NCI-H1436 treated with DMSO at 0.1 percent for 48 hours (cell line): Measurements from ENCODE around the gene ALPP.
"Not testable (repeated sequence)": the region's sequence is repeated elsewhere in the genome, so short reads cannot be mapped to it uniquely, and the experiment has no call there.

Source experiments
- DNase-seq: peaks from one replicate; lab custom pipeline; 2025; lab: John Stamatoyannopoulos, UW

The ALPP gene

GRCh38 chr2:232406556-232407310 is 28.2 kb downstream of the ALPP start, which contains the start of gene ALPG:
Gene ALPG (plus strand): TSS chr2:232406844. CDS start chr2:232406895, 51 bp downstream.
- DNase-seq, result no peak

GRCh38 chr2:232407428-232408150 is 29.0 kb downstream of the ALPP start:
- DNase-seq, result not testable (repeated sequence)

- not testable (repeated sequence) for DNase-seq
These were observed 29.7 kb downstream of the ALPP start for GRCh38 chr2:232408269-232408668.

- DNase-seq, result not testable (repeated sequence)
These were observed 31.1 kb downstream of the ALPP start for GRCh38 chr2:232409617-232410016.

- DNase-seq, result no peak
These were observed 31.8 kb downstream of the ALPP start for GRCh38 chr2:232410238-232410900.

GRCh38 chr2:232411901-232412629 is 33.5 kb downstream of the ALPP start:
- DNase-seq, result no peak

- DNase-seq, result no peak
These were observed 34.4 kb downstream of the ALPP start for GRCh38 chr2:232412986-232413385.

GRCh38 chr2:232415138-232415690 is 36.7 kb downstream of the ALPP start:
- DNase-seq, result no peak

- DNase-seq, result no peak
These were observed 37.4 kb downstream of the ALPP start for GRCh38 chr2:232415736-232416520.

- DNase-seq, result no peak
These were observed 38.2 kb downstream of the ALPP start for GRCh38 chr2:232416521-232417470.

- no peak for DNase-seq
These were observed 38.9 kb downstream of the ALPP start for GRCh38 chr2:232417489-232417888.

GRCh38 chr2:232418056-232418455 is 39.5 kb downstream of the ALPP start:
- DNase-seq, result no peak

GRCh38 chr2:232418466-232419244 is 40.1 kb downstream of the ALPP start:
- no peak for DNase-seq

GRCh38 chr2:232419245-232420072 is 40.9 kb downstream of the ALPP start:
- no peak for DNase-seq

GRCh38 chr2:232420073-232420454 is 41.5 kb downstream of the ALPP start:
- no peak for DNase-seq

GRCh38 chr2:232420463-232421188 is 42.1 kb downstream of the ALPP start:
- DNase-seq, result no peak

- no peak for DNase-seq
These were observed 42.7 kb downstream of the ALPP start for GRCh38 chr2:232421189-232421785.
